Fibroblast of pulmonary artery (primary cell): ENCODE results near the gene PIGS.

Source experiments
- DNase-seq: peaks from one replicate; pipeline ENCODE4 v3.0.0-alpha.2; 2010; ENCODE audit warnings: low read depth
- H3K4me3 ChIP-seq: replicated peaks from 2 replicates; pipeline ENCODE4 v1.5.1; 2011; ENCODE audit warnings: low read depth, mild to moderate bottlenecking, control low read depth, low read length, moderate library complexity
- CTCF ChIP-seq: IDR thresholded peaks from 2 replicates; pipeline ENCODE4 v1.5.1; 2011; ENCODE audit warnings: mild to moderate bottlenecking, control low read depth, low read length, inconsistent platforms; ENCODE audit errors: missing control alignments

Gene PIGS

DNA sequence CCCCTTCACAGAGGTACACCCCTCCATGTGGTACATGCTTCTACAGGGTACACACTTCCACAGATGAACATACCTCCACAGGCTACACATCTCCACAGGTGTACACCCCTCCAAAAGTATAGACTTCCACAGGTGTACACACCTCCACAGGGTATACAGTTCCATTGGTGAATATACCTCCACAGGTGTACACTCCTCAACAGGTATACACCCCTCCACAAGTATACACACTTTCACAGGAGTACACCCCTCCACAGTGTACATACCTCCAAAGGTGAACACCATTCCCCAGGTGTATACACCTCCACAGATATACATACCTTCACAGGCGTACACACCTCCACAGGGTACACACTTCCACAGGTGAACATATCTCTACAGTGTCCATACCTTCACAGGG lies 55.8 kb downstream of the PIGS start:
- no peak for TF ChIP-seq CTCF
- H3K4me3 ChIP-seq = no peak overlapping the region
- no peak for DNase-seq

GRCh38 chr17:28514561-28515002 lies 56.7 kb downstream of the PIGS start:
- H3K4me3 ChIP-seq = no peak overlapping the region
- no peak for TF ChIP-seq CTCF
- no peak for DNase-seq

- TF ChIP-seq CTCF = no peak
- DNase-seq = no peak
- H3K4me3 ChIP-seq = no peak overlapping the region
Observed at GRCh38 chr17:28513476-28513875, 57.8 kb downstream of the PIGS start.

- no peak overlapping the region for H3K4me3 ChIP-seq
- no peak for DNase-seq
- no peak for TF ChIP-seq CTCF
Observed at GRCh38 chr17:28511858-28512461, 59.4 kb downstream of the PIGS start.

GRCh38 chr17:28509789-28510188 lies 61.5 kb downstream of the PIGS start:
- no peak overlapping the region for H3K4me3 ChIP-seq
- no peak for TF ChIP-seq CTCF
- no peak for DNase-seq

- no peak for DNase-seq
- no peak for TF ChIP-seq CTCF
- no peak overlapping the region for H3K4me3 ChIP-seq
Observed at GRCh38 chr17:28508211-28508724, 63.1 kb downstream of the PIGS start.
